NAMALWA (cell line): Measurements from ENCODE around the gene TTLL4.
"Not testable (repeated sequence)": the region's sequence is repeated elsewhere in the genome, so short reads cannot be mapped to it uniquely, and the experiment has no call there.

Experiments used
- DNase-seq: peaks from one replicate; pipeline ENCODE4 v3.0.0-alpha.2; 2015; ENCODE audit warnings: low spot score

TTLL4 gene

DNA sequence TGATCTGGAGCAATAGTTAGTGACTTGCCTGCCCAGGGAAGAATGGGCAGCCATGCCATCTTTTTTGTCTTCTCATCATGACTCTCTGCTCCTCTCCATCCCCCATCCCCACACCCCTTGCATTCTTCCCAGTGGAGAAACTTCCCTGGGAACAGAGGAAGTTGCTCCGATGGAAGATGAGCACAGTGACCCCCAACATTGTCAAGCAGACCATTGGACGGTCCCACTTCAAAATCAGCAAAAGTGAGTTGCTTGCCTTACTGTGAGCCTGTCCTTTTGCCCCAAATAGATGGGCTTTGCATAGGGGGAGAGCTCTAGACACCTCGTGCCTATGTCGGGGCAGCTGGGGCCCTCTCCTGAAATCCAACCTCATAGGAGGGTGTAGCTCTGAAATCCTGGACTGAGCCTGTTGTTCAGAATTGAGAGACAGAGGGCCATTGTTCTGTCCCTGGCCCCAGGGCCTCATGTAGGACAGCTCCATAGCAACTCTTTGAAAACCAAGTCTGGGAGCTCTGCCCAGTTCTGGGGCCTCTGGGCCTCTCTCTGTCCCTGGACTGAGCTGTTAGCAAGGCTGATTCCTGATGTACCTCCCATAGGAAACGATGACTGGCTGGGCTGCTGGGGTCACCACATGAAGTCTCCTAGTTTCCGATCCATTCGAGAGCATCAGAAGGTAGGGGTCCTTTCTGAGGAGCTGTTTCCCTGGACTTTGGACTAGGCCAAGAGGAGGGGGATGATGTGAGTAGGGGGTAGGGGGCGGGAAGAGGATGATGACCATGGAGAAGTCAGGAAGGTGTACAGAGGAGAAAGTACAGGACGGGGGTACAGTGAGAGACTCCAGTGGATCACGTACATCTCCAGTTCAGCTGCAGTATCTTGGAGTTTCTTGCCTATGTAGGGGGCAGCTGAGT is 35.2 kb downstream of the TTLL4 start:
- no peak for DNase-seq

DNA sequence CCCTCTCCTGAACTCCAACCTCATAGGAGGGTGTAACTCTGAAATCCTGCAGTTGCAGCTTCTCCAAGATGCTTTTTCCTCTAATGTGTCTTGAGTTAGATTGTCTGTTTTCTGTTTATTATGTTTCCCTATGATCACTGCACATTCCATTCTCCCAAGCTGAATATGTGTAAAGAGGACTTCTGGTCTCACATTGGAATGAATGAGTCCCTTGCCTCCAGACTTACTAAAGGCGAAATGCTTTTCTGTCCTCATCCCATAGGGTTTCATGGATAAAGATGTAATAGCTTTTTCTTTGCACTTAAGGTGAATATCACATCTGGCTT is 35.8 kb downstream of the TTLL4 start:
- no peak for DNase-seq

DNA sequence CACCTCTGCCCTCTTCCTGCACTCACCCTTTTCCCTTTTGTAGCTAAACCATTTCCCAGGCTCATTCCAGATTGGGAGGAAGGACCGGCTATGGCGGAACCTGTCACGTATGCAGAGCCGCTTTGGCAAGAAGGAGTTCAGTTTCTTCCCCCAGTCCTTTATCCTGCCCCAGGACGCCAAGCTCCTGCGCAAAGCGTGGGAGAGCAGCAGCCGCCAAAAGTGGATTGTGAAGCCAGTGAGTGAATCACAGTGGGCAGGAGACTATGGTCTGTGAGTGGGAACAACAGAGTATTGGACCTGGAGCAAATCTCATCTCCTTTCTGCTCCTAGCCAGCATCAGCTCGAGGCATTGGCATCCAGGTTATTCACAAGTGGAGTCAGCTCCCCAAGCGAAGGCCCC is 36.3 kb downstream of the TTLL4 start:
- no peak for DNase-seq

DNA sequence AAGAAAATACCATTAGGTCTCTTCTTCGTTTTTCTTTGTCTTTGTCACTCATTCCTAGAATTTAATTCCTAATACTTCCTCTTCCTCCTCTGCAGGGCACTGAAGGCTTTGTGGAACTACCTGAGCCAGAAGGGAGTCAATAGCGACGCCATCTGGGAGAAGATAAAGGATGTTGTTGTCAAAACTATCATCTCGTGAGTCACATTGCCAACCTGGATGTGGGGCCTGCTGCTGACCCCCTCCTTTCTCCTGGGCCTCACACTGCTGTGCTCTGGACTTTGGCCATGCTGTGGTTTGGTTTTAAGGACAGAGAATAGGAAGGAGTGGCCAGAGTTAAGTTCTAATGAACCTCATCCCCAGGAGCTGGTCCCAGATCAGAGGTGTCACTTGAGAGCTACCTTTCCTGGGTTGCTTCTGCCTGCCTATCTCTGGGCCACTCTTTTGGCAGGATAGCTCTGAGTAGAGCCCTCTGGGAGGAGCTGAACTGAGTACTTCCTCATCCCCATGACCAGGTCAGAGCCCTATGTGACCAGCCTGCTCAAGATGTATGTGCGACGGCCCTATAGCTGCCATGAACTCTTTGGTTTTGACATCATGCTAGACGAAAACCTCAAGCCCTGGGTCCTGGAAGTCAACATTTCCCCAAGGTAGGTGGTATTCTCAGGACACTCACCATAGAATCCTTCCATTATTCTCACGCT is 38.3 kb downstream of the TTLL4 start:
- DNase-seq, result no peak

DNA sequence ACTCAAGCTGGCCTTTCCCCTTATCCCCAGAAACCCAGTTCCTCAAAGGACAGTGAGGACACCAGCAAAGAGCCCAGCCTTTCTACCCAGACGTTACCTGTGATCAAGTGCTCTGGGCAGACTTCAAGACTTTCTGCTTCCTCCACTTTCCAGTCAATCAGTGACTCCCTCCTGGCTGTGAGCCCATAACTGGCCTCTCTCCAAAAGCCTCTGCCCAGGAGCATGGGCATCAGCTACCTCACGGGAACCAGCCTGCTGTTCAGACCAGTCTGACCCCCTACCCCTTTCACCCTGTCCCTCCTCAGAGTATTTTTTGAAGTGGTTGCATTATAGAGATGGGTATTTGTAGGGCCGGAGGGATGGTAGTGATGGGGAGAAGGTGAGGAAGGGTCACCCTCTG is 43.6 kb downstream of the TTLL4 start:
- no peak for DNase-seq

DNA sequence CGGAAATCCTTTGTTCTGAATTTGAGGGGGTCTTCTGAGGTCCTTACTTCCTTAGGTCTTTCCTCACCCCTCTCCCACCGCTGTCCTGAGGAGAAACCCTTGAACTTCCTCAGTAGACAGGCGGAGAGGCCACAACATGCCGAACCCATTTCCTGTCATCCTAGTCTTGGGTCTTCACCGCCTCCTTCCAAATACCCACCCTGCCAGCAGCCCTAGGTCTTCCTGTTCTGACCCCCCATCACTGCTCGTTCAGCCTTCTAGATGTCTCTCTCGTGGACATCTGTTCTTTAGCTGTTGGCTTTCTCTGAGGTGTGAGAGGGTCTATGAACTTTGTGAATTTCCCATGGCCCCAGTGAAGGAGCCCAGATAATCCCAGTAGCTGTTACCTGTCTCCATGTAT is 44.1 kb downstream of the TTLL4 start:
- DNase-seq, result no peak

DNA sequence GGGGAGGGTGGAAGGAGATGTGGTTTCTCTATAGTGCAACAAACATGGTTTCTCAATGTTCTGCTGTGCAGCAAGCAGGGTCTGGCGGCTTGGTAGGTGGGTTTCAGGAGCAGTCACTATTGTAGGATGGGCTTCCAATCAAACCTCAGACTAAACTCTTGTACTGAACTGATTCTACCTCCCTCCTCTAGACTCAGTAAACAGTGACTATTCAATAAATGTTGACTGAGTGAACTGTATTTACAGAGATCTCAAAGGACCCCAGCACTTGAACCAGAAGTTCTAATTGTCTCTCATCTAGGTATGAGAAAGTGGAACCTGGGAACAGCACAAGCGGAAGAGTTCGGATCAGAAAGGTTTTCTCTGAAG is 44.5 kb downstream of the TTLL4 start:
- no peak for DNase-seq

DNA sequence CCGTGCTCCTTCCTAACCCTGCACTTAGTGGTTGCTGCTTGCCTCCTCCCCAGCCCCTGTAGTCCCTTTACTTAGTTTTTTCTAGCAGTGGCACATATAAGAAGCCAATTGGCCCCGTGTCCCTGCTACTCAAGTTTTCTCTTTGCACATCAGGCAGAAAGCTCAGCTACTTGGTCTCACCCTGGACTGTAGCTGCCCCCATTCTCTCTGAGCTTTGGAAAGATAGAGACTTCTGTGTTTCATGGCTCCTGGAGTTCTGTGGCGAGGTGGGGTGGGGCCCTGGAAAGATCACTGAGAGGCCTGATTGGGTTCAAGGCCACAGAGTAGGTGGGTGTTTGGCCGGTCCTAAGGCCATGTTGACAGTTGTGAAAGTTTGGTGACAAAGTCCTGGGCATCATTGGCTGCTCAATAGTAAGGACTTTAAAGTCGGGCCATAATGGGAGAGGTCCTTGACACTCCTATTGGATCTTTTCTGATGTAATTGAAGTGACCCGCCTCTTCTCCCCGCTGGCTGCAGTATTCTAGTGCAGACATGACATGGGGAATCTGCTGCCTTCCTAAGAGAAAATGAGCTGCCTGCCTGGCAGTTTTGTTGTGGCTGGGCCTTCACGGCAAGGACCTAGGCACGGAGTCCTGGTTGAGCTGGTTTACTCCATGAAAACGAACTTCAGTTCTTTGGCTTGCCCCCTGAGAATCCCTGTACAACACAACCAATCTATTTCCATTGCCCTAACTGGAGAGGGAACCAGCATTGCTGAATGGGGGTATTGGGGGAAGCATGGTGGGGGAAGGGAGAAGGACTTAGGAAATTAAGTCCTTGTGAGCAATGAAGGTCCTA is 45.2 kb downstream of the TTLL4 start:
- no peak for DNase-seq

DNA sequence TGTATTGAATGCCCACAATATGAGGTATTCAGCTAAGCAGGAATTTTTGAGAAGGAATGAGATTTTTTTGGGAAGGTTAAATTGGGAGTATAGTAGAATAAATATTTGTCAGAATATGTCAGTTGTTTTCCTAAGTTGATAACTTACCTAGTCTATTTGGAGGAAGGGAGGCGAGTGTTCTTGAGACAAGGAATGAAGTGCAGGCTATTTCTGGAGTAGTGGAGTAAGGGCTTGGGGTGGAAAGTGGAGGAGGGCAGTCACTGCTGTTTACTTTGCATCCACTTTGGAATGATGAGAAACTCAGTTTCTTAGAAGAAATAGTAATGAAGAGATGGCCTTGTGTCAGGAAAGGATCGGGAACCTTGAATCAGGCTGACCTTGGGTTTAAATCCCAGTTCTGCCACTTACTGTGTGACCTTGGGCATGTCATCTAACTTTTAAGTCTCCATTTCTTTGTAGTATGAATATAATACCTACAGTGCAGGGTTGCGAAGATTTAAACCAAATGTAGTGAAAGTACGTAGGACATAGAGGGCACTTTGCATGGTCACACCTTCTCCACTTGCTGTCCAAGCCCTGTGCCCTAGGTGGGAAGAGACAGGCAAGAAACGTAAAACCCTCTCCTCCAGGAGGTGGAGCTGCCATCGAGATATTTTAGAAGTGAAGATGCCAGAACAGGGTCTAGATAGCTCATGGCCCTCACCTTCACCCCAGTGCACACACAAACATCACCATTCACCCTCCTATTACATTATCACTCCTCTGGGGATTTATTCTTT is 46.2 kb downstream of the TTLL4 start:
- DNase-seq, result no peak

DNA sequence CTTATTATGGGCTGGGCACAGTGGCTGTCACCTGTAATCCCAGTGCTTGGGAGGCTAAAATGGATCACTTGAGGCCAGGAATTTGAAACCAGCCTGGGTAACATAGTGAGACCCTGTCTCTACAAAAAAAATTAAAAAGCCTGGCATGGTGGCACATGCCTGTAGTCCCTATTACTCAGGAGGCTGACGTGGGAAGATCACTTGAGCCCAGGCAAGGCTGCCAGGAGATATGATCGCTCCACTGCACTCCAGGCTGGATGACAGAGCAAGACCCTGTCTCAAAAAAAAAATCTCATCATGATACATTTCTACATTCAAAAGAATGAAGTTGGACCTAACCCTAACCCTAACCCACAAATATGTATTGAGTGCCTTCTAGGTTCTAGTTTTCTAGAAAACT is 51.2 kb downstream of the TTLL4 start:
- DNase-seq, result no peak

DNA sequence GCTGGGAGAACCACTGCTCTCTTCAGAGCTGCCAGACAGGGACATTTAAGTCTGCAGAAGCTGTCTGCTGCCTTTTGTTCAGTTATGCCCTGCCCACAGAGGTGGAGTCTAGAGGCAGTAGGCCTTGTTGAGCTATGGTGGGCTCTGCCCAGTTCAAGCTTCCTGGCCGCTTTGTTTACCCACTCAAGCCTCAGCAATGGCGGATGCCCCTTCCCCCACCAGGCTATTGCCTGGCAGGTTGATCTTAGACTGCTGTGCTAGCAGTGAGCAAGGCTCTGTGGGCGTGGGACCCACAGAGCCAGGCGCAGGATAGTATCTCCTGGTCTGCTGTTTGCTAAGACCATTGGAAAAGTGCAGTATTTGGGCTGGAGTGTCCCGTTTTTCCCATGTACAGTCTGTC is 62.1 kb downstream of the TTLL4 start:
- DNase-seq, result not testable (repeated sequence)

DNA sequence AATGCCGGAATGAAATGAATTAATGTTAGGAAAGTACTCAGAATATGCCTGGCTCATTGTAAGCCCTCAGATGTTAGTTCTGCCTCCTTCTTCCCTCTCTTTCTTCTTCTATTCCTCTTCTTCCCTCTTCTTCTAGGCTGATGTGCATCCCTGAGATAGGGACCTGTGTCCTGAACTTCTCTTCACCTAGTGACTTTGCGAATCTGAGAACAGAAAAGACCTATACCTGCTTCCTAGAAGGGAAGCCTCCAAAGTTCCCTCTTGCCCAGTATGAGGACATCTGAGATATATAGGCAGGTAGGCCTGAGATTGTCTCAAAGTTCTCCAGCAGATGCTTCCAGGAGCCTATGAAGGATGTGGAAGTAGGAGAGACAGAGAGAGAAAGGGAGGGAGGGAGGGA is 63.2 kb downstream of the TTLL4 start:
- DNase-seq, result no peak

DNA sequence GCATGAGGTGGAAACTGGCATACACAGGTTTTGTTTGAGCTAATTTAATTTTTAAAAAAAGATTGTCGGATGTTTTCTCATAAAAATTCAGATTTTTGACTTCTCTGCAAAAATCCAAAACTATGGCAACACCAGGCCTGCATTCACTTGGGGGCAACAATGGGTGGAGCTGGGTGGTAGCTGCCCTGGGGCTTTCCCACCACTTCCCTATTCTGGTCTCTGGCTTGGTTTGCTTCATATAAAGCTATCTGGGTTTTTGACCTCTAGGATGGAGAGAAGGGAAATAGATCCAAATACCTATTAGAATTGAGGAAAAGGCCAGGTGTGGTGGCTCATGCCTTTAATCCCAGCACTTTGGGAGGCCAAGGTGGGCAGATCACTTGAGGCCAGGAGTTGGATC is 65.9 kb downstream of the TTLL4 start:
- DNase-seq, result no peak

DNA sequence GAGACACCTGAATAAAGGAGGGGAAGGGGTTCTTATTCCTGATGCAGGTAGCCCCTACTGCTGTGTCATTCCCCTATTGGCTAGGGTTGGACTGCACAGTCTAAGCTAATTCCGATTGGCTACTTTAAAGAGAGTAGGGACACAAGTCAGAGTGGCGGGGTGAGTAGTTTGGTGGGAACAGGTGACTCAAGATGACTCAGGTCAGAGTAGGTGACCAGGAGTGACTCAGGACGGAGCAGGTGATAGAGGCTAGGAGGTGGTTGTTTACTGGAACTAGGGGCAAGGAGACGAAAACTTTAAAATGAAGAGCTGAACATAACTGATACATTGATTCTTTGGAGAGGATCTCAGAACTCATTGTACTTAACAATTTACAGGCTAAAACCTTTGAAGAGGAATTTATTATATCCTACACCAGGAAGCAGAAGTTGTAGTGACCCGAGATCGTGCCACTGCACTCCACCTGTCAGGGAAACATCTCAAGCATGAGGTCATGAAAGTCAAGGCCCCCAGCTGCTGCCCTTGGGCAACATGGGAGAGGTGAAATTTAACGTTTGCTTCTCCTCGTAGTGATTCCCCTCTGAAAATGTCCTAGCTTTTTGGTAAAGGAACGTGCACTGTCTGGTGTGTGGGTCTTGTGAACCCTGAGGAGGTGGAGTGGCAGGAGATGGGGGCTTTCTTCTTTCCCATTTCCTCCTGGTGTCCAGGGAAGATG is 66.8 kb downstream of the TTLL4 start:
- no peak for DNase-seq

DNA sequence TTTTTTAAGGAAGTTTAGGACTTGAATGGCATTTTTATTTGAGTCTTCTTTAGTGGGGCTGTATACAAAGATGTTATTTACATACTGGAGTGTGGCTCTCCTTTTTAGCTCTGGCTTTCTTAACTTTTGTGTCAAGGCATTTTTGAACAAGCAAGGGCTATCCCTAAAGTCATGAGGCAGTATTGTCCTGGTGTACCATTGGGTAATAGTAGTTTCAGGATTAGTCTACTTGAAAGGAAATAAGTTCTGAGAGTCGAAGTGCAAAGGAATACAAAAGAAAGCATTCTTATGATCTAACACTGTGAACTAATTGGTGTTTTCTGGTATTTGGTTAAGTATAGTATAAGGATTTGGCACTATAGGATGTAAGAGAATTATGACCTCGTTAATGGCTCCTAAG is 69.4 kb downstream of the TTLL4 start:
- DNase-seq, result no peak

DNA sequence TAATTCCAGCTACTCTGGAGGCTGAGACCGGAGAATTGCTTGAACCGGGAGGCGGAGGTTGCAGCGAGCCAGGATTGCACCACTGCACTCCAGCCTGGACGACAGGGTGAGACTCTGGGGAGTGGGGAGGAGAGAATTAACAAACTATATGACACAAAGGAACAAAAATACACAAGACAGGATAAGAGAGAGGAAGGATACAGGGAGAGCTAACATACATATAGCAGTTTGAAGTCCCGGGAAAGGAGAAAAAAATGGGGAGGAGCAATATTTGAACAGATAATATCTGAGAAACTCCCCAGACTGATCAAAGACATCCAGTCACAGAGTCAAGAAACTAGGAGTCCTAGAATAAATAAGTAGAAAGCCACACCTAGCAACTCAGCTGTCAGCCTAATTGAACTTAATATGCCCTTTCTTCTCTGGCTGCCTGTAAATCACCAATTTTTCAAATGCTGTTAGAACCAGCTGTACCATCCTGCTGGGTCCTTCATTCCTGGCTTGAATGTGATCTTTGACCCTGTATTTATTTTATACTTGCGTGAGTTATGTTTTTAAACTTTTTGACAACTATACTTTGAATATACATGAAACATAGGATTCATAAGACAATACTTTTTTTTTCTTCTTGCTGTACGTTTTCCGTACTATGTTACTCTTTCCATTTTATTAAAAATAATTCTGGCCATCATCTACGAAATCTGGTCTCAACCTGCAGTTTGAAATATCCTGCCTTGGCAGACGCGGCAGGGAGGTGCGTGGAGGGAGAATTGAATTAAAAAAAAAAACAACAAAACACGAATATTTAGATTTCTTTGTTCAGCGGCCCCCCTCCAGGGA is 70.4 kb downstream of the TTLL4 start:
- DNase-seq, result no peak

DNA sequence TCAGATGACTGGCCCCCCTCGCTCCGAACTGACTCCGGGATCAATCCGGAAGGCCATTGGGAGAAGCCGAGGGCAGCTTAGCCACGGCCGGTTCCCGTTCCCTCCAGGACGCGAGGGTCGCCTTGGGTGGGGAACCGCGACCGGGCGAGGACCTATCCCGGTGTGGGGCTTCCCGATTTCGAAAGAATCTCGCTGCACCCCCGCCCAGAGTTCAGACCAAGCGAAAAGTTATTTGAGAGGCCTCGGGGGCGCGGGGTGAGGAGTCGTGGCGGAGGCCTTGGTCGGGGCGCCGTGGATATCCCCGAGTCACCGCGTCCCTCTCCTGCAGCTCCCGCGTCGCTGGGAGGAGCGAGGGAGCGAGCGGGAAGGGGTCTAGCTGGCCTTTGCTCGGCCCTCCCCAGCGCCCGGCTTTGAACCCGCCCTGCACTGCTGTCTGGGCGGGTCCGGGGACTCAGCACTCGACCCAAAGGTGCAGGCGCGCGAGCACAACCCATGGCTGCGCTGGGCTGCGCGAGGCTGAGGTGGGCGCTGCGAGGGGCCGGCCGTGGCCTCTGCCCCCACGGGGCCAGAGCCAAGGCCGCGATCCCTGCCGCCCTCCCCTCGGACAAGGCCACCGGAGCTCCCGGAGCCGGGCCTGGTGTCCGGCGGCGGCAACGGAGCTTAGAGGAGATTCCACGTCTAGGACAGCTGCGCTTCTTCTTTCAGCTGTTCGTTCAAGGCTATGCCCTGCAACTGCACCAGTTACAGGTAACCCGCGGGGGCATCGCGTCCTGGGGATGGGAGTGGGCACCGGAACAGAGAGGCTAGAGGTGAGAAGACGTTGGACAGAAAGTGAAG is 71.3 kb downstream of the TTLL4 start, which contains the start of gene CYP27A1:
Gene CYP27A1, plus strand, starts transcription at position 457 of the 837 bp plus-strand sequence. Its CDS starts 36 bp downstream, at position 493.
- no peak for DNase-seq

DNA sequence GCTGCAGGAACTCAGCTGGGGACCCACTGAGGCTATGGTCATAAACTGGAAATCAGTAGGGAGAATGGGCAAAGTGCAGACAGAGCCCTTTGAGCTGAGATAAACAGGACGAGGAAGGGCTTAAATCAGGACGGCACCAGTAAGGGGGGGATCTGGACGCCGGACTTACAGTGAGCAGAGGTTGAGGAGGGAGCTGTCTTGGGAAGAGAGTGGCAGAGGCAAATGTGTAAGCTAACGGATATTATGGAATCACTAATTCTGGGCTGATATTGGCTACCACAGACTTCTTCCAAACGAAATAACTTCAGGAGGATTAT is 71.9 kb downstream of the TTLL4 start:
- no peak for DNase-seq

DNA sequence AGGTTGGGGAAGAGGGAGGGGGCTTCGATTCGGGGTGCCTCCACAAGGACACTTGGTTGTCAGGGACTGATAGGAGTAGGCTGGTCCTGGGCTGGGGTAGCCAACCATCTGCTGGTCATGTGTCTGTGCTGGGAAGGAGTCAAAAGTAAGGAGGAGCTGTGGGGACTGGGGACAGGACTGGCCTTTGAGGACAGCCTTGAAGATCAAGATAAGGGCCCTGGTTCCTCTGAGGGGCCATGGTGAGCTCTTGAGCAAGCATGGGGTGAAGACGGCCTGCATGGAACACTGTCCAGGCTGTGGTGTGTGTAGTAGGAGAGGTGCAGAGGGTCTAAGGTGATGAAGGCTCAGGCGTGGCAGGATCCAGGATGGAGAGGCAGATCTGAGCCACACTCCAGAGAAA is 73.1 kb downstream of the TTLL4 start:
- no peak for DNase-seq

DNA sequence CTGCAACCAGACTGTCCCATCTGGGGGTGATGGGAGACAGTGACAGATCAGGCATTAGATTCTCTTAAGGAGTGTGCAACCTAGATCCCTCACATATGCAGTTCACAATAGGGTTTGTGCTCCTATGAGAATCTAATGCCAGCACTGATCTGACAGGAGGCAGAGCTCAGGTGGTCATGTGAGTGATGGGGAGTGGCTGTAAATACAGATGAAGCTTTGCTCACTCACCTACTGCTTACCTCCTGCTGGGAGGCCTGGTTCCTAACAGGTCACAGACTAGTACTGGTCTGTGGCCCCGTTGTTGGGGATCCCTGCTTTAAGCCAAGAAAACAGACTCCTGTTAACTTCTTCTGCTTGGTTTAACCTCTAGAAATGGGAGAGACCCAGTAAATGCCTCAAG is 74.5 kb downstream of the TTLL4 start:
- DNase-seq, result no peak
